Keratinocyte (primary cell): ENCODE measurements around the gene MDH2. TPM values are rescaled to one million over a fixed set of nuclear protein-coding genes. Genes with fewer than 3 reads are reported as not detected.

Source experiments
- DNase-seq: peaks from one replicate; pipeline ENCODE4 v3.0.0-alpha.2; 2011; ENCODE audit warnings: low read depth, missing footprints, low spot score
- FAIRE-seq: peaks from 2 replicates; lab custom pipeline; 2011; peaks lifted over from hg19 to GRCh38; lab: Jason Lieb, UNC
- H2AFZ ChIP-seq: 2 replicates; pipeline ENCODE4 v1.6.0; 2012; ENCODE audit warnings: low read length, control low read depth, inconsistent platforms; ENCODE audit not compliant: control insufficient read depth
- H3K27ac ChIP-seq: 2 replicates; pipeline ENCODE4 v1.5.1; 2011; ENCODE audit warnings: low read length; ENCODE audit not compliant: control insufficient read depth, insufficient read depth
- H3K27me3 ChIP-seq: 3 replicates; pipeline ENCODE4 v1.6.0; 2011; ENCODE audit warnings: low read length; ENCODE audit not compliant: control insufficient read depth, insufficient read depth; ENCODE audit errors: extremely low read depth
- H3K36me3 ChIP-seq, 2 experiments: 2 replicates in 1 of 2; 3 replicates in 1 of 2; pipeline ENCODE4 v1.5.1; 2011; ENCODE audit warnings: low read length in 2 of 2, mild to moderate bottlenecking in 1 of 2; ENCODE audit not compliant: control insufficient read depth in 2 of 2, insufficient read depth in 2 of 2; ENCODE audit errors: extremely low read depth in 1 of 2
- H3K4me1 ChIP-seq: 3 replicates; pipeline ENCODE4 v1.5.1; 2011; ENCODE audit warnings: low read length; ENCODE audit not compliant: control insufficient read depth, insufficient read depth; ENCODE audit errors: extremely low read depth
- H3K4me2 ChIP-seq: 3 replicates; pipeline ENCODE4 v1.6.0; 2011; ENCODE audit warnings: low read depth, low read length; ENCODE audit not compliant: control insufficient read depth, insufficient read depth; ENCODE audit errors: extremely low read depth
- H3K4me3 ChIP-seq, 3 experiments: fragments of 200-600 bp in 1 of 3; sonication (generic) in 1 of 3; 2 replicates in 2 of 3; 3 replicates in 1 of 3; pipeline ENCODE4 v1.5.1; 2011 to 2016; ENCODE audit warnings: low read length in 3 of 3, mild to moderate bottlenecking in 3 of 3, control low read depth in 2 of 3, inconsistent platforms in 1 of 3, low read depth in 1 of 3, mixed read lengths in 1 of 3, mixed run types in 1 of 3, moderate library complexity in 1 of 3; ENCODE audit not compliant: control insufficient read depth in 2 of 3, insufficient read depth in 2 of 3; ENCODE audit errors: extremely low read depth in 1 of 3
- H3K79me2 ChIP-seq: 2 replicates; pipeline ENCODE4 v1.6.0; 2012; ENCODE audit warnings: low read length; ENCODE audit not compliant: control insufficient read depth, insufficient read depth
- H3K9ac ChIP-seq: 3 replicates; pipeline ENCODE4 v1.6.0; 2011; ENCODE audit warnings: low read length; ENCODE audit not compliant: control insufficient read depth, insufficient read depth; ENCODE audit errors: extremely low read depth
- H3K9me1 ChIP-seq: 3 replicates; pipeline ENCODE4 v1.6.0; 2011; ENCODE audit warnings: low read length; ENCODE audit not compliant: control insufficient read depth, insufficient read depth; ENCODE audit errors: extremely low read depth
- H3K9me3 ChIP-seq: 2 replicates; pipeline ENCODE4 v1.5.1; 2012; ENCODE audit warnings: low read depth, low read length; ENCODE audit not compliant: control insufficient read depth
- H4K20me1 ChIP-seq: 3 replicates; pipeline ENCODE4 v1.6.0; 2011; ENCODE audit warnings: low read length; ENCODE audit not compliant: control insufficient read depth, insufficient read depth; ENCODE audit errors: extremely low read depth
- CTCF ChIP-seq, 3 experiments: IDR thresholded peaks in 1 of 3; conservative IDR thresholded peaks in 1 of 3; optimal IDR thresholded peaks in 1 of 3; 2 replicates in 2 of 3; 3 replicates in 1 of 3; pipeline versions ENCODE3 to v1.5.1; 2011; ENCODE audit warnings: low read length in 3 of 3, mild to moderate bottlenecking in 3 of 3, moderate library complexity in 2 of 3, control low read depth in 1 of 3, inconsistent platforms in 1 of 3; ENCODE audit not compliant: insufficient read depth in 2 of 3; ENCODE audit errors: extremely low read depth in 1 of 3
- EZH2 ChIP-seq: IDR thresholded peaks from one replicate; pipeline ENCODE4 v1.6.1; 2012; ENCODE audit warnings: inconsistent platforms, mild to moderate bottlenecking, low read length, moderate library complexity
- dilution Hi-C: fragments of 300-500 bp; cut with MboI; formaldehyde crosslinking; loops from one replicate; pipeline ENCODE4 v1.7.0; 2020; ENCODE audit warnings: low sequenced_read_pairs; ENCODE audit not compliant: extremely low pct_ligation_motif_present
- polyA plus RNA-seq, 5 experiments: library from polyadenylated mRNA; depleted of rRNA in 3 of 5; stranded (reverse) in 3 of 5; stranded (forward) in 1 of 5; unstranded in 1 of 5; fragments of >200 nt; gene quantifications; 1 replicate in 1 of 5; 2 replicates in 3 of 5; 3 replicates in 1 of 5; pipeline versions ENCODE4 v1.2.1 to v1.2.3, GENCODE V29; 2011 to 2012; ENCODE audit warnings: missing spikeins in 2 of 5, low read depth in 1 of 5, low replicate concordance in 1 of 5

MDH2 gene
- polyA plus RNA-seq, 1 donor (not counting 4 experiments of a cell fraction or from before 2014, with no cell fraction given): 156 TPM

- H3K36me3 ChIP-seq: peaks cover 8 to 12% of the 10 kb centered on the region in 2 experiments
- H3K4me3 ChIP-seq: no peak overlapping the region
- H3K9me1 ChIP-seq: no peaks in the 10 kb centered on the region
- no peaks in the 10 kb centered on the region for H3K79me2 ChIP-seq
- H3K9me3 ChIP-seq: no peaks in the 10 kb centered on the region
- FAIRE-seq (no peak), DNase-seq (no peak)
- H3K9ac ChIP-seq: no peak overlapping the region
- no peak overlapping the region for H3K27ac ChIP-seq
- dilution Hi-C loops: no loop called here
- TF ChIP-seq CTCF (optimal IDR thresholded peaks at IDR 0.05 in 1 of 3, IDR thresholded peaks at IDR 0.05 in 1 of 3, conservative IDR thresholded peaks at IDR 0.05 in 1 of 3; ENCODE audit: extremely low read depth in 1 of 3, insufficient read depth in 2 of 3, low read length in 3 of 3) (no peak), EZH2 (no peak)
- H3K4me2 ChIP-seq: no peak overlapping the region
- H2AFZ ChIP-seq: no peak overlapping the region
- H4K20me1 ChIP-seq: no peaks in the 10 kb centered on the region
- H3K4me1 ChIP-seq: no peaks in the 10 kb centered on the region
- H3K27me3 ChIP-seq: no peaks in the 10 kb centered on the region
Measured at GRCh38 chr7:76009672-76010600, 38.0 kb upstream of the MDH2 start.

- Histone ChIP-seq H3K27ac (no peak overlapping the region), H3K9me3 (no peaks in the 10 kb centered on the region), H3K79me2 (no peaks in the 10 kb centered on the region), H3K9me1 (no peaks in the 10 kb centered on the region), H3K36me3 (peaks cover 3 to 8% of the 10 kb centered on the region in 2 experiments), H3K4me2 (no peak overlapping the region), H4K20me1 (no peaks in the 10 kb centered on the region), H3K9ac (no peak overlapping the region), H3K4me1 (no peaks in the 10 kb centered on the region), H3K27me3 (no peaks in the 10 kb centered on the region), H2AFZ (no peak overlapping the region), H3K4me3 (no peak overlapping the region)
- dilution Hi-C loops: no loop called here
- TF ChIP-seq EZH2 (no peak), CTCF (optimal IDR thresholded peaks at IDR 0.05 in 1 of 3, IDR thresholded peaks at IDR 0.05 in 1 of 3, conservative IDR thresholded peaks at IDR 0.05 in 1 of 3; ENCODE audit: extremely low read depth in 1 of 3, insufficient read depth in 2 of 3, low read length in 3 of 3) (no peak)
- FAIRE-seq (no peak), DNase-seq (no peak)
Measured at GRCh38 chr7:76011442-76011861, 36.5 kb upstream of the MDH2 start.
